Thymus (tissue), 11 donors: ENCODE measurements around the gene TMEM178B. TPM values are rescaled to one million over a fixed set of nuclear protein-coding genes. Genes with fewer than 3 reads are reported as not detected.

ENCODE experiments used
- DNase-seq, 9 donors: peaks; one replicate each; pipeline ENCODE4 v3.0.0-alpha.2; 2013; ENCODE audit warnings: low spot score in 9 of 9, low read depth in 6 of 9, missing footprints in 1 of 9
- H3K27ac ChIP-seq, 2 donors: one replicate each; pipeline ENCODE4 v1.5.1; 2013; ENCODE audit warnings: control low read depth in 1 of 2, low read depth in 1 of 2, low read length in 1 of 2, mild to moderate bottlenecking in 1 of 2, moderate library complexity in 1 of 2
- H3K27me3 ChIP-seq, 2 donors: one replicate each; pipeline ENCODE4 v1.5.1; 2013; ENCODE audit warnings: low read length in 1 of 2; ENCODE audit not compliant: control insufficient read depth in 2 of 2, insufficient read depth in 1 of 2
- H3K36me3 ChIP-seq, 2 donors: one replicate each; pipeline ENCODE4 v1.5.1; 2013; ENCODE audit warnings: low read length in 1 of 2, mild to moderate bottlenecking in 1 of 2, moderate library complexity in 1 of 2; ENCODE audit not compliant: control insufficient read depth in 2 of 2, insufficient read depth in 2 of 2
- H3K4me1 ChIP-seq, 2 donors: one replicate each; pipeline ENCODE4 v1.5.1; 2013; ENCODE audit warnings: low read length in 2 of 2; ENCODE audit not compliant: control insufficient read depth in 2 of 2, insufficient read depth in 2 of 2
- H3K4me3 ChIP-seq, 2 donors: one replicate each; pipeline ENCODE4 v1.5.1; 2013; ENCODE audit warnings: low read length in 2 of 2, control low read depth in 1 of 2, mild to moderate bottlenecking in 1 of 2
- H3K9me3 ChIP-seq, 2 donors: one replicate each; pipeline ENCODE4 v1.5.1; 2013; ENCODE audit warnings: low read length in 1 of 2, mild to moderate bottlenecking in 1 of 2; ENCODE audit not compliant: control insufficient read depth in 2 of 2, insufficient read depth in 1 of 2
- WGBS: extraction: QIAGEN DNeasy Blood & Tissue Kit; methylation state at CpG from one replicate; pipeline ENCODE4 v1.1.7; 2013; 5-methylcytosine and 5-hydroxymethylcytosine counted together
- polyA plus RNA-seq: library from polyadenylated mRNA; stranded (reverse); fragments of 200-250 nt; gene quantifications from one replicate; pipeline ENCODE4 v1.2.3, GENCODE V29; 2013
- total RNA-seq: library from RNA; stranded (reverse); fragments of 120-200 nt; gene quantifications from one replicate; pipeline ENCODE4 v1.2.4, GENCODE V29; 2013
- donor health status: healthy.

The TMEM178B gene
- total and polyA plus RNA-seq, 2 donors: 0.68 to 2.0 TPM

DNA sequence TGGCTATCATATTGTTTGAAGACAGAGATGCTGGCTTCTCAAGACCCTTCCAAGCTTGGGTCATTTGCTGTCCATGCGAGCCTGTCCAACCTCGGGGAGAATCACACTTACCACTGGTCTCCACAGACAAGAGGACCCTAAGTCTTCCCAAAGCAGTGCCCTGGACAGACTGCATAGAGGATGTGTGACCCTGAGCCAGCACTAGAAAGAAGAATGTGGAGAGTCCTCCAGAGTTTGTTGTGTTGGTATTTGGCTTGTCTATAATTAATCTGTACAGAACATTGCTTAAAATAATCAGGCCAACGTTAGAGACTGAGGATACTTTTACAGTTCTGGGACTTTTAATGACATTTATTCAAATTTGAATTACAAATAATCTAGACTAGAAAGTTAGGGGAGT lies 212.7 kb downstream of the TMEM178B start:
- no peak overlapping the region for H3K4me3 ChIP-seq
- no peaks in the 10 kb centered on the region for H3K27me3 ChIP-seq
- 83% methylated on average over 3 of the region's 3 CpGs for WGBS
- no peaks in the 10 kb centered on the region for H3K9me3 ChIP-seq
- no peaks in the 10 kb centered on the region for H3K36me3 ChIP-seq
- no peaks in the 10 kb centered on the region for H3K4me1 ChIP-seq
- no peak for DNase-seq
- no peak overlapping the region for H3K27ac ChIP-seq

GRCh38 chr7:141287936-141288335 lies 214.1 kb downstream of the TMEM178B start:
- Histone ChIP-seq H3K9me3 (no peaks in the 10 kb centered on the region), H3K4me3 (no peak overlapping the region), H3K27me3 (no peaks in the 10 kb centered on the region), H3K27ac (no peak overlapping the region), H3K4me1 (no peaks in the 10 kb centered on the region), H3K36me3 (no peaks in the 10 kb centered on the region)
- no peak for DNase-seq
- WGBS: 78% methylated on average over 5 of the region's 5 CpGs

GRCh38 chr7:141288626-141289025 lies 214.8 kb downstream of the TMEM178B start:
- H3K4me3 ChIP-seq: no peak overlapping the region
- H3K27ac ChIP-seq: no peak overlapping the region
- DNase-seq: peak in 1 of 9 donors; percentile 13
- H3K36me3 ChIP-seq: no peaks in the 10 kb centered on the region
- H3K4me1 ChIP-seq: no peaks in the 10 kb centered on the region
- H3K27me3 ChIP-seq: no peaks in the 10 kb centered on the region
- no peaks in the 10 kb centered on the region for H3K9me3 ChIP-seq
- WGBS: 92% methylated on average over 7 of the region's 7 CpGs

- H3K27ac ChIP-seq: no peak overlapping the region
- no peaks in the 10 kb centered on the region for H3K4me1 ChIP-seq
- H3K27me3 ChIP-seq: no peaks in the 10 kb centered on the region
- no peaks in the 10 kb centered on the region for H3K9me3 ChIP-seq
- no peak overlapping the region for H3K4me3 ChIP-seq
- WGBS: 94% methylated on average over 8 of the region's 8 CpGs
- DNase-seq: no peak
- H3K36me3 ChIP-seq: no peaks in the 10 kb centered on the region
Observed at GRCh38 chr7:141290365-141290764, 216.5 kb downstream of the TMEM178B start.

DNA sequence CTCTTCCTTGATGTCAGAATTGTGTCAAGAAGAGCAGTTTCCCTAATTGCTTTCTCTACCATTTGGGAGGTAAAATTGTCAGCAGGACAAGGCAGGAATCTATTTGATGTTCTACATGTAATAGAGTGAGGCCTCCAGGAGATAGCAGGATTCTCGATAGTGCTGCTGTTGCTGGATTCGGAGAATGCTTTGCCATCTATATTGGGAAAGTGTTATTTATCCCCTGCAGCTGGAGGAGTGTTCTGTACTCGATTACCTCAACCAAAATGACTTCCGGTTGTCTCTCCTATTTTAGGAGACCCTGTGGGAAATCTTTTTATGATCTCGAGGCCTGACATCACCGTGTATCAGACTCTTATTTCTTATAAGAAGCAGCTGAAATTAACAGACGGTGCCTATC lies 217.1 kb downstream of the TMEM178B start:
- Histone ChIP-seq H3K4me1 (no peaks in the 10 kb centered on the region), H3K9me3 (no peaks in the 10 kb centered on the region), H3K4me3 (no peak overlapping the region), H3K27ac (no peak overlapping the region), H3K36me3 (no peaks in the 10 kb centered on the region), H3K27me3 (no peaks in the 10 kb centered on the region)
- no peak for DNase-seq
- WGBS: 86% methylated on average over 7 of the region's 7 CpGs

DNA sequence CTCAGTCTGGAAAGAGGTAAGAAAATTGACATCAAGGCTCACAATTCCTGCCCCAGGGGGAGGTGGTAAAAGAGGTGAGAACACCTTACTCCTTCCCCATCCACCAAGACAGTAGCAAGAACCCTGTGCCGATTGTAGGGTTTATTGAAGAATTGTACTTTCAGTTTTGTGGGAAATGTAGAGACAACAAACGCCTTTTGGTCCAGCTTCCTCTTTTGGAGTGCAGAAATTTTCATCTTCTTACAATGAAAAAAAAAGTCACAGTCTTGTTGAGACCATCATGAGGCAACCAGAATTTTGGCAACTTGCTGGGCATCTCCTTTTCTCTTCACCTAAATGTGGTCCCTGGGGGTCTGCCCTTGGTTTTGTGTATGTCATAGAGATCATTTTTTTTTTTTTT lies 217.7 kb downstream of the TMEM178B start:
- Histone ChIP-seq H3K36me3 (no peaks in the 10 kb centered on the region), H3K4me3 (no peak overlapping the region), H3K4me1 (no peaks in the 10 kb centered on the region), H3K27ac (no peak overlapping the region), H3K9me3 (no peaks in the 10 kb centered on the region), H3K27me3 (no peaks in the 10 kb centered on the region)
- no peak for DNase-seq
- 4% methylated on average over 2 of the region's 2 CpGs for WGBS

DNA sequence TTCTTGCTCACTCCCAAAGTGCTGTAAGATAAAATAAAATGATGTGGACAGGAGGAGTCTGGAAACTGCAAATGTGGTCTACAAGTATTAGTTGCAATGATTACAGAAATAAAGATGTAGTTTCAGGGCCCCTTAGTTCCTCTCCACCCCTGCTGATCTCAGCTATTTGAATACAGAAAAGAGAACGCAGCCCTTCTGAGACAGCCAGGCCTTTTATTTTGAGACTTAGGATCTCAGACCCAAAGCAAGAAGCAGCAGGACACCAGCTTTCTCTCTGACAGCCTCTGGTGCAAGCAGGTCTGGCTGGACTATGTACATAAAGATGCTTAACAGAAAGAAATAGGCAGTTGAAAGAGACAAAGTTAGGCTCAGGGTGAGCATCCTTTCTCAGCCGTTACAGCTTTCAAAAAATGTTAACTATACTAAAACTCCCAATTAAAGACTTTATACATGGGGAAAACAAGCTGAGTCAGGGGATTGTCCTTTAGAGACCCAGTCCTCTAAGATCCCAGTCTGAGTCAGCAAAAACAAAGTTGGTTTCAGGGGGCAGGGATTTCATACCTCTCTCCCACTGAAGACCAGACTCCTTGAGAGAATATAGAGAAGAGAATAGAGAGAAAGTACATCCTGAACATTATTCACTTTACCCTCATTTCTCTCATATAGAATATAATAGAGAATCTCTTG lies 220.4 kb downstream of the TMEM178B start:
- H3K27me3 ChIP-seq: no peaks in the 10 kb centered on the region
- H3K4me1 ChIP-seq: no peaks in the 10 kb centered on the region
- DNase-seq: no peak
- H3K4me3 ChIP-seq: no peak overlapping the region
- H3K9me3 ChIP-seq: no peaks in the 10 kb centered on the region
- WGBS: 88% methylated on average over 2 of the region's 2 CpGs
- no peak overlapping the region for H3K27ac ChIP-seq
- no peaks in the 10 kb centered on the region for H3K36me3 ChIP-seq

GRCh38 chr7:141295367-141295895 lies 221.6 kb downstream of the TMEM178B start:
- H3K27ac ChIP-seq: no peak overlapping the region
- no peaks in the 10 kb centered on the region for H3K4me1 ChIP-seq
- H3K9me3 ChIP-seq: peaks cover 0 to 1% of the 10 kb centered on the region in 2 donors
- WGBS: 77% methylated on average over 2 of the region's 2 CpGs
- no peak for DNase-seq
- H3K27me3 ChIP-seq: no peaks in the 10 kb centered on the region
- no peak overlapping the region for H3K4me3 ChIP-seq
- no peaks in the 10 kb centered on the region for H3K36me3 ChIP-seq

DNA sequence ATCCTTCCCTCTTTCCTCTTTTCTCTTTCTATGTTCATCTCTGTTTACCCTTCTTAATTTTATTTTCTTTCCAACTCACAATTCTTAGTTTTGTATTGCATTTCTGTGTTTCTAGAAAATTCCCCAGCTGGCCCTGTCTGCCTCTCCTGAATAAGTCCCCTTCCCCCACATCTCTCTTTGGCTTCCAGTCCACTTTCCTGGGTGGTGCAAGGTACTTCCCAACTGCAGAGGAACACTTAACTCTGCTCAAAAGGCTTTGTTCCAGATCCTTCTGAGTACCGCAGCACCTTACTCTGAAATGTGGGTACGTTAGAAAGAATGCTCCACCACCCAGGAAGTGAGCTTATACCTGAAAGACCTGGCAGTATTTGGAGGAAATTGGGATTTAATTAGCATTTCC lies 227.0 kb downstream of the TMEM178B start:
- Histone ChIP-seq H3K27ac (no peak overlapping the region), H3K36me3 (no peaks in the 10 kb centered on the region), H3K27me3 (no peaks in the 10 kb centered on the region), H3K9me3 (peaks cover 0 to 1% of the 10 kb centered on the region in 2 donors), H3K4me3 (no peak overlapping the region), H3K4me1 (no peaks in the 10 kb centered on the region)
- DNase-seq: no peak
- 85% methylated on average over 2 of the region's 2 CpGs for WGBS
